HG02870 (cell line): ENCODE measurements around the gene DNPH1.
A peak's percentile ranks its signal among the peaks of the same experiment; 100 is the strongest.

Experiments
- ATAC-seq: cut with Tn5 transposase; IDR thresholded peaks from one replicate; pipeline ENCODE4 v1.9.1; 2021; ENCODE audit warnings: mild to moderate bottlenecking, moderate library complexity; ENCODE audit not compliant: unreplicated experiment

DNPH1 gene

DNA sequence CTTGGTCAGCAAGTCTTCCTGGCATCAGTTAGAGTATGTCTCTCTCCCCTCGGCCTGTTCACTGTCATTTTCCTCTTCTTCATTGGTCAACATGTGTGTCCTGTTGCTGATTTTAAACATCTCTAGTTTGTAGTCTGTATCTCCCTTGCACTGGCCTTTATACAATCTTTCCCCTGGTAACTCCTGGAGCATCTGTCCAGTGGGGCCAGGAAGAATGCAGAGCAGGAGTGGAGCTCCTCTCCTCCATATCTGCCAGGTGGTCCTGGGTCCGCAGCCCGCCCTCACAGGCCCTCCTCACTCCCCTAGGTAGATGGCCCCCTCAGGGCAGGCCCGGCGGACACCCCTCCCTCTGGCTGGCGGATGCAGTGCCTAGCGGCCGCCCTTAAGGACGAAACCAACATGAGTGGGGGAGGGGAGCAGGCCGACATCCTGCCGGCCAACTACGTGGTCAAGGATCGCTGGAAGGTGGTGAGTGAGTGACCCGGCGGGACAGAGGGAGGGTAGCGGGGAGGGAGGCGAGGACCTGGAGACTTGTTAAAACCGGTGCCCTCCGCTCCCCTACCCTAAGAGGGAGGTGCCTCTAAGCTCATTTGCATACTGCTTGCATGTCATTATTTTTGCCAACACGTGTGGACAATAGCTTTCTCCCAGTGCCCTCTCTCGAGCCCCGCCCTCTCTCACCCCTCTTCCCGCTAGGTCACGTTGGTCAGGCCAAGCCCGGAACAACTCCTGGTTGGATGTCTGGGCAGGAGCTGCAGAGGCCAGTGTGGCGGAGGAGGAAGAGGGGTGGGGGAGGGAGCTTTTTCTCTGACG lies 17.2 kb upstream of the DNPH1 start:
- peak; percentile 23 for ATAC-seq

DNA sequence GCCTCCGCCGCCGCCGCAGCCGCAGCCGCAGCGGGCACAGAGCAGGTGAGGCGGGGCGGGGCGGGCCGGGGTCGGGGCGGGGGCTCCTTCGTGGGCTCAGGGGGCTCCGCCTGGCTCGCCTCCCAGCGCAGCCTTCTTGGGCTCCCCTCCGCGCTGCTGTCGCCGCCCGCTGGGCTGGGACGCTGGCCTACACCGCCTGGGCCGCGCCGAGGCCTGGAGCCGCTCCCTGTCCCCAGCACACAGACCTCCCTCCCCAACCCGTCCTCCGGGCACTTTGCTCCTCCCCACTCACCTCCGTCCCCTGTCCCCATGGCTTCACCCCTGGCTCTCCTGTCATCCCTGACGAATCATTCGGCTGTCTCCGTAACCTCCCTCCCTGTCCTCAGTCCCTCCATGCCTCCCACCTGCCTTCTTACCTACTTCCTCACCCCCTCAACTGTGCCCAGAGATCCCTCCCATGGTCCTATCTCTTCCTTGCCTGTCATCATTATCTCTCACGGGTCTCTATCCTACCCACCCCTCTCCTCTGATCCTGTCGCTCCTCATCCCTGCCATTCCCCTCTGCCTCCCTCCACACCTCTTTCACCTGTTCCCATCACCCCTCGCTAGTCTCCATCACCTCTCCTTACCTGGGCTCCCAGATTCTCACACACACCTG lies 14.5 kb upstream of the DNPH1 start:
- no peak for ATAC-seq

DNA sequence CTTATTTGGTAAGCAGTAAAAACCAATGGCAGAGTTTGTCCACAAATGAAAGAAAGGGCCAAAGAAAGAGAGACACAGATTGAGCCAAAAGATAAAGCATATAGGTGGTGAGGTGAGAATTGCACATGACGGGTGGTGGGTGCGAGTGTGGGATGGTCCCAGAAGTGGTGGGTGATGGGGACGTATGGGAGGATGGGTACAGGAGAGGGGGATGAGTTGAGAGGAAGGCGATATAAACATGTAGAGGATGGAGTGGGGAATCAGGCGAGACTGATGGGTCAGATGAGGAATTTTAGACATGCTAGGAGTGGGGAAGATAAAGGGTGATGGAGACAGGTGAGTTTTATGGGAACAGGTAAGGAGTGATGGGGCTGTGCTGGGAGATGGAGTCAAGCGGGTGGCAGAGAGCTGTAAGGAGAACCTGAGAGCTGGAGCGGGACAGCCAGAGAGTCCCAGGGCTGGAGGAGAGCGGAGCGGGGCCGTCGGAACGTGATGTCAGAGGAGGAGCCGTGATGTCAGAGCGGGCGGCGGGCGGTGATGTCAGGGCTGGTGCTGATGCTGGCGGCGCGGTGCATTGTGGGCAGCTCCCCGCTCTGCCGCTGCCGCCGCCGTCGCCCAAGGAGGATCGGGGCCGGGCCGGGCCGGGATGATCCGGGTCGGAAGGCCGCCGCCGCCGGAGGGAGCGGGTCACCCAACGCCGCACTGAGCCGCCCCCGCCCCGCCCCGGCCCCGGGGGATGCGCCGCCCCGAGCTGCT lies 13.8 kb upstream of the DNPH1 start, which contains the start of gene TTBK1:
TTBK1 (plus strand) TSS at position 574 of the 756 bp plus-strand sequence. CDS start 3,180 bp downstream, outside the sequence.
- no peak for ATAC-seq

DNA sequence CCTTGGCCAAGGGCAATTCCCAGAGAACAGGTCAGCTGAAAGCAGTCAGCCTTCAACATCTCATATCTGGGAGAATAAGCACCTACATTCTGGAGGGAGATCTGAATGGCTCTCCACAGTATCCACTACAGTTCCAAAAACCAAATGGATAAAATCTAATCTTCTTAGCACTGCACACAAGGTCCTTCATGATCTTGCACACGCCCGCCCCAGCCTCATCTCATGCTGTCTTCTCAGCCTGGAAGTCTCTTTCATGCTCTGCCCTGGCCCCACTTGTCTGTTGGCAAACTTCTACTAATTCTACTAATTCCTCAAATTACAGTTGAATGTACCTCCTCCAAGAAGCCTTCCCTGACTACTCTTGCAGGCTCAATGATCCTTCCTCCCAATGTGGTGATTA lies 12.2 kb upstream of the DNPH1 start:
- ATAC-seq, result no peak

DNA sequence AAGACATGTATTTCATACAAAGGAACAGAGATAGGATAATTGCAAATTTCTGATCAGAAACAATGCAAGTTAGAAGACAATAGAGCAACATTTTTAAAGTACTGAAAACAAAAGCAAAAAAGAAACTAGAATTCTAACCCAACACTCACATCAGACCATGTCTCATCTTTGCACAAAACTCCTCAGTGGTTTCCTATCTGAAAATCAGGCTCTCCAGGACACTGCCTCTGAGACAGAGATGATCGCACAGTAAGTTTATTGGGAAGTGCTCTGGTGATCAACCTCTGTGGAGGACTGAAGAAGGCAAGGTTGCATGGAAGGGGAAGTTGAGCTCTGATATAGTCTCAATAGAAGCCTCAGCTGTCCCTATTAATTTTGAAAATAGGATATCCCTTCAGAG lies 11.7 kb upstream of the DNPH1 start:
- ATAC-seq, result no peak

DNA sequence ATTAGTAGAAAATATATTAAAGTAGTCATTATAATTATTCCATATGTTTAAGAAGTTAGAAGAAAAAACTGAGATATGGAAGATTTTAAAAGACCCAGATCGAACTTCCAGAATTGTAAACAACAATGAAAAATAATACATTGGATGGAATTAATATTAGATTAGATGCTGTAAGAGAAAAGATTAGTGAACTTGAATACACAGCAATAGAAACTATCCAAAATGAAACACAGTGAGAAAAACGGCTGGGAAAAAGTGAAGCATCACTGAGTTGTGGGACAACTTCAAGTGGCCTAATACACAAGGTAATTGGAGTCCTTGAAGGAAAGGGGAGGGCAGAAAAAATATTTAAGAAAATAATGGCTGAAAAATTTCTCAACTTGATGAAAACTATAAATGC lies 9.8 kb upstream of the DNPH1 start:
- ATAC-seq, result no peak

DNA sequence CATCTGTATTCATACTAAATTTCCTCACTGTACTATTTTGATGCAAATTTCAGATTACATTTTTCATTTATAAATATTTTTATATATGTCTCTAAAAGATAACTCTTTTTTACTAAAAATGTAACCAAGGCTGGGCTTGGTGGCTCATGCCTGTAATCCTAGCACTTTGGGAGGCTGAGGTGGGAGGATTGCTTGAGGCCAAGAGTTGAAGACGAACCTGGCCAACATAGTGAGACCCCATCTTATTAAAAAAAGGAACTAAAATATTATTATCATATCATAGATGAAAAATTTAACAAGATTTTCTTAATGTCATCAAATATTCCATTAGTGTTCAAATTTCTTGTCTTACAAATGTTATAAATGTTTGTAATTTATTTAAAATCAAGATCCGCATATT lies 6.6 kb upstream of the DNPH1 start:
- ATAC-seq, result no peak

DNA sequence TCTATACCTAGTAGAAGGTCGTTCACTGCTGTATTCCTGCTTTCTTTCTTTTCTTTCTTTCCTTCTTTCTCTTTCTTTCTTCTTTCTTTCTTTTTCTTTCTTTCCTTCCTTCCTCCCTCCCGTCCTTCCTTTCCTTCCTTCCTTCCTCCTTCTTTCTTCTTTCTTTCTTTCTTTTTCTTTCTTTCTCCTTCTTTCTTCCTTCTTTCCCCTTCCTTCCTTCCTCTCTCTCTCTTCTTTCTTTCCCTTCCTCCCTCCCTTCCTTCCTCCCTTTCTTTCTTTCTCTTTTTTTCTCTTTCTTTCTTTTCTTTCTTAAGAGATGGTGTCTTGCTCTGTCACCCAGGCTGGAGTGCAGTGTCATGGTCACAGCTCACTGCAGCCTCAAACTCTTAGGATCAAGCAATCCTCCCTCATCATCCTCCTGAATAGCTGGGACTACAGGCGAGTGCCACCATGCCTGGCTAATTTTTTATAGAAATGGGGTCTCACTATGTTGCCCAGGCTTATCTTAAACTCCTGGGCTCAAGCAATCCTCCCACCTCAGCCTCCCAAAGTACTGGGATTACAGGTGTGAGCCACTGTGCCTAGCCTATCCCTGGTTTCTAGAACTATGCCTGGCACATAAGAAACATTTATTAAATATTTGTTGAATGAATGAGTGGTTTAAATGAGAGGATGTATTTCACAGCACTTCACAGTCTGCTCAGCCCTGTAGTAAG lies 2.6 kb upstream of the DNPH1 start:
- no peak for ATAC-seq

DNA sequence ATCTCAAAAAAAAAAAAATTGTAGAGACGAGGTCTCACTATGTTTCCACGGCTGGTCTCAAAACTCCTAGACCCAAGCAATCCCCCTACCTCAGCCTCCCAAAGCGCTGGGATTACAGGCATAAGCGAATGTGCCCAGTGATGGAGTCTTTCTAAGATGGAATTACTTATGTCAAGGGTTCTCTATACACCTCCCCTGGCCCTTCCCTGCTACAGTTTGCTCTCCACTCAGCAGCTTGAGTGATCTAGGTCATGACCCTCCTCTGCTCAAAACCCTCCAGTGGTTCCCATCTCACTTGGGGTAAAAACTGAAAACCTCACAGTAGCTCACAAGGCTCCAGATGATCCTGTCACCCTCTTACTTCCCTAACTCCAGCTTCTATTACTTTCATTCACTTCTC lies 1.8 kb upstream of the DNPH1 start:
- no peak for ATAC-seq

DNA sequence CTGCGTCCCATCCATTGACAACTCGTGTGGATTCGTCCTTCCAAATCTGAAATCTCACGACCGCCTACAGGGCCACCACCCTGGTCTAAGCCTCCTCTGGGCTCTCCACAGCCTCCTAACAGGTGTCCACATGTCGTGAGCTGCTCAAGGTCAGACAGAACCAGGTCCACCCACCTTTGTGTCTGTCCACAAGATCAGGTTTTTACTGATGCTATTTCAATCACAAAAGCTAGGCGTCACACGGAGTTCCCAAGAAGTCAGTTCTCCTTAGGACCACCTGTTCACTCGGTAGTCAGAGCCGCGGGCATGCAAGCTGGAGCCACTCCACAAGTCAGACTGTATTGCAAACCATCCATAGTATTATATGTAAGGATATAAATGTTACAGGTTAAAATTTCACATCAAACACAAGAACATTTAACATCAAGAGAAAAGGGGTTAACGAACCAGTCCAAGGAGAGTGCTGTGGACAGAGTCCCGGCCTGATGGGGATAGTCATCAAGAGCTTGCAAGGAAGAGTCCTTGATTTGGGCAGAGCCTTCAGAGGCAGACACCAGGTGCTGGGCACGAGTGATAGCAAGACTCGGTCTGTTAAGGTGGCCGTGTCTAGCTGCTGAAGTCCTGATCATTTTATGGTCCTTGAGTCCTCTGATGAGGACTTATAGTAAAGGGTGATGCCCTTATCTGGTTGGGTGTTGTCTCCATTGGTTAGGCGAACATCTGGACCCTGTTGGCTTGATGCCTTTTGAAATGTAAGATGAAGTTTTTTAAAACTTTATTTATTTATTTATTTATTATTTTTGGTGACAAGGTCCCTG lies 731 bp upstream of the DNPH1 start:
- no peak for ATAC-seq

DNA sequence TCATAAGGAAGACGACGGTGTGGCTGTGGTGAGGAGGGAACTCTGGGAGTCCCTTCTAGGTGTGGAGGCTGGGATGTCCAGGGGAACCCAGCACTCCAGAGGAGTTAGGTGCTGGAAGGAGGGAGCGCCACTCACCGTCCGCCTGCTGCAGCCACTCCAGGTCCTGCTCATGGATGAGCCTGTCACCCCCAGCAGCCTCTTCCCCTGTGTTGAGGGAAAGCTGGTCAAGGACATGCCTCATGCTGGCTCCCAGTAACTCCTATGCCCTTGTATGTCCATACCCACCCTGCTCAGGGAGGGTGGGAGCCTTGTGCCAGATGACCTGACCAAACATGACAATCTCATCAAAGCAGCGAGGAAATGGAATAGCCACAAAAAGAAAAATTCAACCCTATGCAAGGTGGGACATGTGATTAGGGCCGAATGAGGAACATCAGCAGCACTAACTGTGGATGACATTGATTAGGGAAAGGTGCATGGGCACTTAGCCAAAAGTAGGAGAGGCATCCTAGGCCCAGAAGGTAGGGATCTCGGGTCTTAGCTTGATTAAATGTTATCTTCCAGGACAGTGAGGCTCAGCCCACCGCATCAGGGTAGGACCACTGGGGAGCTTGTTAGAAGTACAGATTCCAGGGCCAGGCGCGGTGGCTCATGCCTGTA lies 3.0 kb downstream of the DNPH1 start:
- no peak for ATAC-seq

DNA sequence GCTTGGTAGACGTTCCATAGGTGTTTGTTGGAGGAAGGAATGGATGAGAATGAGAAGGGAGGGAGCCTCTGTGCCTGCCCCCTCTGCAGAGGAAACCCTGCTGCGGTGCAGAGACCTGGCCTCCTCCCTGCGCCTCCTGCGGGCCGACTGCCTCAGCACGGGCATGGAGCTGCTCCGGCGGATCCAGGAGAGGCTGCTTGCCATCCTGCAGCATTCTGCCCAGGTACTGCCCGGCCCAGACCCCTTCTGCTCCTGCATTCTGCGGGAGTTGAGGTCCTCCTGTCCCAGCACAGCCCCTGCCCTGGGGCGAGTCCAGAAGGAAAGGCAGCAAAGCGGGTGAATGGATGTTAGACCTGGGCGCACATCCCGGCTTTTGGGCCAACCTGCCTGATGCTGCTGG lies 6.1 kb downstream of the DNPH1 start:
- ATAC-seq, result no peak

DNA sequence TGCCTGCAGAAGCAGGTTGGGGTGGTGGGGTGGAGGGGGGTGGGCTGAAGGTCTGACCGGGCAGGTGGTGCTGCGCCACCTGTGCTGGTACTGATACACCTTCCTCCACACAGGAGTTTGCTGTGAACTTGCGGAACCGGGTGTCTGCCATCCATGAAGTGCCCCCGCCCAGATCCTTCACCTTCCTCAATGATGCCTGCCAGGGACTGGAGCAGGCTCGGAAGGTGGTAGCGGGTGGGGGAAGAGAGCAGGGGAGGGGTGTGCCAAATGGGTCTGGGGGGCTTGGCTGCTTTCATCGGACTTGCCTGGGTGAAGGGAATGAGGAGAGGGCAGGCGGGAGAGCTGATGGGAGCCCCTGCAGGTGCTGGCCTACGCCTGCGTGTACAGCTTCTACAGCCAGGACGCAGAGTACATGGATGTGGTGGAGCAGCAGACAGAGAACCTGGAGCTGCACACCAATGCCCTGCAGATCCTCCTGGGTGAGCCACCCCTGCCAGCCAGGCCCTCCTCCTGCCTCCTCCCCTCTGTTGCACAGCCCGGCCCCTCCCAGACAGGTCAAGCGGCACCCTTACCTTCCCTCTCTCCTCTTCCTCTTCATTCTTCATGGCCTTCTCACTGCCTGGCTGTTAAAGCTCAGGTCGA lies 6.7 kb downstream of the DNPH1 start:
- no peak for ATAC-seq

DNA sequence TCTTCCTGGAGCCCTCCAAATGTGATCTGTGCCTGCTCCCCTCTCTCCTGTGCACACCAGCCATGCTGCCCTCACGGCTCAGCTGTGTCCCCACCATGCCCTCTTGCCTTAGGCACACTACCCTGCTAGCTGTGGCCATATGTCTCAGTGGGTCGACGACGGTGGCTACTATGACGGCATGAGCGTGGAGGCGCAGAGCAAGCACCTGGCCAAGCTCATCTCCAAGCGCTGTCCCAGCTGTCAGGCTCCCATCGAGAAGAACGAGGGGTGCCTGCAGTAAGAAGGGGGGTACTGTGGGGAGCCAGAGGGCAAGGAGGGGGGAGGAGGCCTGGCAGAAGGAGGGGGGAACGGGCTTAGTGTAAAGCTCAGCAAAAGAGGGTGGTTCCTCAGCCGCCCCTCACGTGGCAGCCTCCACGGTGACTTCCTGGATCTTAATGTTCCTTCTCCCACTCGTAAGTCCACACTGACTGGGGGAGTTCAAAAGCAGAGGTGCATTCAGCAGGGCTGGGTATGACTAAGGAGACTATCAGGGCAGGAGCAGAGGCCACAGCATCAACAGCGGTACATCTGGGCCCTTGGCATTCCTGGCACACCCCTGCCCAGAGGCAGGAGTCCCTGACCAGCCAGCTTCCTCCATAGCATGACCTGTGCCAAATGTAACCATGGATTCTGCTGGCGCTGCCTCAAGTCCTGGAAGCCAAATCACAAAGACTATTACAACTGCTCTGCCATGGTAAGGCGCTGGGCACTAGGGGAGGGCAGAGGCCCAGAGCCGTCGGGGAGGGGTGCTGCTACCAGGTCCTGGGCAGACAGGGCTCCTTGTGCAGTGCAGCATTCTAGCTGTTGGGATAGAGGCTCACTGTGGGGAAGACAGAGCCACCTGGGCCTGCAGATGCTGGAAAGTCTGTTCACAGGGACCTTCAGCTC lies 8.0 kb downstream of the DNPH1 start:
- no peak for ATAC-seq

DNA sequence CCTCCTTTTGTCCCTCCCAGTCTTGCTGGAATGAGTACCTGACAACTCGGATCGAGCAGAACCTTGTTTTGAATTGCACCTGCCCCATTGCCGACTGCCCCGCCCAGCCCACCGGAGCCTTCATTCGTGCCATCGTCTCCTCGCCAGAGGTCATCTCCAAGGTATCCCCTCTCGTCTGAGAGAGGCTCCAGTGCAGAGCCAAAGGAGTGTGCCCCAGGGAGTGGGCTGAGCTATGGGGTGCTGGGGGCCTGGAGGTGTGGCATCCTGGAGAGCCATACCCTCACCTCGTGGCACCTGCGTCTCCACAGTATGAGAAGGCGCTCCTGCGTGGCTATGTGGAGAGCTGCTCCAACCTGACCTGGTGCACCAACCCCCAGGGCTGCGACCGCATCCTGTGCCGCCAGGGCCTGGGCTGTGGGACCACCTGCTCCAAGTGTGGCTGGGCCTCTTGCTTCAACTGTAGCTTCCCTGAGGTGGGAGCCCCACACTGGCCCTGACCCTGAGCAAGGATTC lies 8.8 kb downstream of the DNPH1 start:
- no peak for ATAC-seq

DNA sequence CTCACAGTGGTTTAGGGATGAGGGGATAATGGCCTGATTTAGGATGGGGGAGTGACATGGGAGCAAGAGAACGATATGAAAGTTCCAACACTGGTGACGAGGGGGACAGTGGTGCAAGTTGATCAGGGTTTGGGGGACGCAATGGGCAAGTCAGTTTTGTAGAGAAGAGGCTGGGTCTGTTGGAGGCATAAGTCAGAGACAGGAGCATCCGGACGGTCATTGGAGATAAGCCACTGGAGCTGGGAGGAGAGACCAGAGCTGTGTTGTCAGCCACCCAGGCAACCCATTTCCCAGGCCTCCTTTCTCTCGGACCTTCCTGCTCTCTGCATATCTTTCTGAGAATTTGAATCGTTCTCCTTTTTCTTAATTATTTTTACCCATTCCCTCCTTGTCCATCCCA lies 9.5 kb downstream of the DNPH1 start:
- ATAC-seq, result no peak

DNA sequence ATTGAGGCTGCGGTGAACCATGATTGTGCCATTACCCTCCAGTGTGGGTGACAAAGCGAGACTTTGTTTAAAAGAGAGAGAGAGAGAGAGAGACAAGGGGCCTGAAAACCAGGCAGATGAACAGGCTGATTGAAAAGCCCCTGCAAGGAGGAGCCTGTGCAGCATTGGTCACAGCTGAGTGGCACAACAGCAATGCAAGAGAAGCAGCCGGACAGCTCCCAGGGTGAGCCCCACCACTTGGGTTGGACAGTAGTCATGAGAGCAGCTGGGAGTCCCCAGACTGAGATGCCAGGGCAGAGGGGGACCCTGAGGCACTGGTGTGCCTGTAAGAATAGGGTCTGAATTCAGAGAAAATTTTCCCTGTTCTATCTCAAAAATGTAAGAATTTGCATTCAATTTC lies 10.2 kb downstream of the DNPH1 start:
- ATAC-seq, result no peak

DNA sequence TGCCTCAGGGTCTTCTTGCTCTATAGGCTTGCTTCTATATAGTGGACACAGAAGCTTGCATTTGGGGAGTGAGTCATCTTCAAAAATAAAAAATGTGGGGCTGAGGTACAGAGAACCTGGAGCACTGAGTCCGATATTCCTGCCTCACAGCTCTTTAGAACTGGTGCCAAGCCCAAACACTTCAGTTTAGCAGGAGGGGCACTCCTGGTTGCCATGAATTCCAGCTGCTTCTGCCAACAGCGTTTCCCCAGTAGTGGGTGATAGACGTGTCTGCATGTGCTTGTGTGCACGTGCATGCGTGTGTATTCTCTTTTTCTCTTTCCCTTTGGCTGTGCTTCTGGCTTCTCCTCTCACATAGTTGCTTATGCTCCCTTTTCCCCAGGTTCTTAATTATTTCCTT lies 11.9 kb downstream of the DNPH1 start:
- ATAC-seq, result no peak
